ENCODE measurements around the gene IL1F10. TPM values are rescaled to one million over a fixed set of nuclear protein-coding genes. Genes with fewer than 3 reads are reported as not detected.
A peak's percentile ranks its signal among the peaks of the same experiment; 100 is the strongest.

IL1F10 gene
- total RNA-seq, 4 donors from 2014 or later: not detected

DNA sequence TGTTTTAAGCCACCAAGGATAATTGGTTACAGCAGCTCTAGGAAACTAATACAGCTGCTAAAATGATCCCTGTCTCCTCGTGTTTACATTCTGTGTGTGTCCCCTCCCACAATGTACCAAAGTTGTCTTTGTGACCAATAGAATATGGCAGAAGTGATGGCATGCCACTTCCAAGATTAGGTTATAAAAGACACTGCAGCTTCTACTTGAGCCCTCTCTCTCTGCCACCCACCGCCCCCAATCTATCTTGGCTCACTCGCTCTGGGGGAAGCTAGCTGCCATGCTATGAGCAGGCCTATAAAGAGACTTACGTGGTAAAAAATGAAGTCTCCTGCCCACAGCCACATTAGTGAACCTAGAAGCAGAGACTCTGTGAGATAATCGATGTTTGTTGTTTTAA is 3.5 kb upstream of the IL1F10 start:
- peak; percentile 57 for DNase-seq (ENCODE audit: extremely low spot score)
- TF ChIP-seq CTCF (IDR thresholded peaks at IDR 0.05) (no peak), EP300 (IDR thresholded peaks at IDR 0.05) (no peak)
- intact Hi-C loops (cut with DNase I): no loop called here
- H3K27me3 ChIP-seq: peaks cover 0 to 11% (median 0%) of the 10 kb centered on the region in 4 donors
- no peak overlapping the region for H3K4me3 ChIP-seq
- 81% methylated on average over 5 of the region's 5 CpGs for WGBS
- H3K9me3 ChIP-seq: no peaks in the 10 kb centered on the region
- H3K4me1 ChIP-seq: no peaks in the 10 kb centered on the region
- H3K27ac ChIP-seq (replicated peaks in 1 of 4): no peak overlapping the region
- no peaks in the 10 kb centered on the region for H3K36me3 ChIP-seq

DNA sequence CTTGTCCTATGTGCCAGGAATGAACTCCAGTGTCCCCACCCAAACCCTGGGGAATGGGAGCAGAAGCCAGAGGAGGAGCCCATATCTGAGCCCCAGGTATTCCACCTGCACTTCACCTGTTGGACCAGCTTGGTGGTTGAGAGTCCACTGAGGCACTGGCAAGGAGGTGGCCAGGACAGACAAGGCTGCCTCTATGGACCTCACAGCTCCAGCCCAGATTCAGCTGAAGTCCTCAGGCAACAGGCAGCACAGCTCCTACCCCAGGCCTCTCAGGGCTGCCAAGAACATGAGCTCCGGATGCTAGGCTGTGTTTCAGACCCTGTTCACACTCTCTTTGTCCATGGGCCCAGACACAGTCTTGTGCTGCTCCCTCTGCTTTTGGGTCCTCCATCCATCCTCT is 2.9 kb upstream of the IL1F10 start:
- TF ChIP-seq POLR2A (IDR thresholded peaks at IDR 0.05; ENCODE audit: low read depth) (no peak), EP300 (IDR thresholded peaks at IDR 0.05) (no peak), POLR2AphosphoS5 (IDR thresholded peaks at IDR 0.05) (no peak), CTCF (IDR thresholded peaks at IDR 0.05) (no peak)
- H3K27me3 ChIP-seq: peaks cover 0 to 11% (median 0%) of the 10 kb centered on the region in 4 donors
- no peaks in the 10 kb centered on the region for H3K36me3 ChIP-seq
- no peaks in the 10 kb centered on the region for H3K9me3 ChIP-seq
- H3K4me3 ChIP-seq: no peak overlapping the region
- intact Hi-C loops (cut with DNase I): no loop called here
- no peaks in the 10 kb centered on the region for H3K4me1 ChIP-seq
- peak; percentile 21 for DNase-seq (ENCODE audit: extremely low spot score)
- no peak overlapping the region for H3K27ac ChIP-seq (replicated peaks in 1 of 4)
- WGBS: no CpG with 5 or more reads among the region's 1 CpG

- intact Hi-C loops (cut with DNase I): no loop called here
- H3K4me3 ChIP-seq: no peak overlapping the region
These were observed 479 bp downstream of the IL1F10 start for GRCh38 chr2:113068249-113068648.

GRCh38 chr2:113068706-113069485 is 1.1 kb downstream of the IL1F10 start:
- peak; percentile 10 for DNase-seq (ENCODE audit: extremely low spot score)
- Histone ChIP-seq H3K27me3 (peaks cover 0 to 4% (median 0%) of the 10 kb centered on the region in 4 donors), H3K9me3 (no peaks in the 10 kb centered on the region), H3K4me1 (no peaks in the 10 kb centered on the region), H3K36me3 (no peaks in the 10 kb centered on the region), H3K27ac (replicated peaks in 1 of 4) (no peak overlapping the region), H3K4me3 (no peak overlapping the region)
- TF ChIP-seq POLR2AphosphoS5 (IDR thresholded peaks at IDR 0.05) (no peak), POLR2A (IDR thresholded peaks at IDR 0.05; ENCODE audit: low read depth) (no peak), CTCF (IDR thresholded peaks at IDR 0.05) (no peak), EP300 (IDR thresholded peaks at IDR 0.05) (no peak)
- 53% methylated on average over 5 of the region's 5 CpGs for WGBS
- intact Hi-C loops (cut with DNase I): no loop called here

More at GRCh38 chr2:113068249-113068648, 479 bp downstream of the IL1F10 start:
- H3K4me1 ChIP-seq: no peaks in the 10 kb centered on the region
- no peak for TF ChIP-seq EP300 (IDR thresholded peaks at IDR 0.05)
- no peak for TF ChIP-seq POLR2A (IDR thresholded peaks at IDR 0.05; ENCODE audit: low read depth)
- TF ChIP-seq CTCF (IDR thresholded peaks at IDR 0.05): no peak
- no peak for TF ChIP-seq POLR2AphosphoS5 (IDR thresholded peaks at IDR 0.05)
- H3K36me3 ChIP-seq: no peaks in the 10 kb centered on the region
- no peak overlapping the region for H3K27ac ChIP-seq (replicated peaks in 1 of 4)
- 67% methylated on average over 2 of the region's 2 CpGs for WGBS
- DNase-seq (ENCODE audit: extremely low spot score): no peak
- peaks cover 0 to 4% (median 0%) of the 10 kb centered on the region in 4 donors for H3K27me3 ChIP-seq
- no peaks in the 10 kb centered on the region for H3K9me3 ChIP-seq

Data from esophagus muscularis mucosa (tissue), 4 donors.